GM19467 (cell line): Measurements from ENCODE around the gene SNX22.

Experiments
- ATAC-seq: cut with Tn5 transposase; IDR thresholded peaks from one replicate; pipeline ENCODE4 v1.9.1; 2021; ENCODE audit warnings: mild to moderate bottlenecking, moderate library complexity; ENCODE audit not compliant: unreplicated experiment

The SNX22 gene

GRCh38 chr15:64155802-64156651 is 4.5 kb downstream of the SNX22 start:
- no peak for ATAC-seq

DNA sequence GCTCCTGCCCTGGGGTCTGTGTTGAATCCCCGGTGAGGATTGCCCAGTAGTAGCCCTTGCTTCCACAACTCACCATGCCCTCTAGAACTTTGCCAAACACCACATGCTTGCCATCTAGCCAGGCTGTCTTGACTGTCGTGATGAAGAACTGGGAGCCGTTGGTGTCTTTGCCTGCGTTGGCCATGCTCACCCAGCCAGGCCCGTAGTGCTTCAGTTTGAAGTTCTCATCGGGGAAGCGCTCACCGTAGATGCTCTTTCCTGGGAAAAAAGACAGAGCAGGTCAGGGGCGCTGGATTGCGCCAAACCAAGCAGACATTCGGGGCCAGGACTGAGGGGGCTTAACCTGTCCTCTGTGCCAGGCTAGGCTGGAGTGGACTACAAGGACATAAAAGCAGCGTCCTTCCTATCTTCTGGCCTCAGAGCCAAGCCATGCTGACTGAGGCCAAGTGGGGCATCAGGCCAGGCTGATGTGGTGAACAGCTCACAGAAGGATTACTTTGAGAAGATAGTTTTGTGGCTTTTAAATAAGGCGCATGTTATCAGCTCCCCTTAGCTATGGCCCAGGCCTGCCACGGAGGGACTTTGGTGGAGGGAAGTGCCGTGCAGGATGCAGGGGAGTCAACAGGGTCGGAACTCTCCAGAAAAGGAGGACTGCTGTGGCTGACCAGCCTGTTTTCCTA is 5.3 kb downstream of the SNX22 start:
- no peak for ATAC-seq

DNA sequence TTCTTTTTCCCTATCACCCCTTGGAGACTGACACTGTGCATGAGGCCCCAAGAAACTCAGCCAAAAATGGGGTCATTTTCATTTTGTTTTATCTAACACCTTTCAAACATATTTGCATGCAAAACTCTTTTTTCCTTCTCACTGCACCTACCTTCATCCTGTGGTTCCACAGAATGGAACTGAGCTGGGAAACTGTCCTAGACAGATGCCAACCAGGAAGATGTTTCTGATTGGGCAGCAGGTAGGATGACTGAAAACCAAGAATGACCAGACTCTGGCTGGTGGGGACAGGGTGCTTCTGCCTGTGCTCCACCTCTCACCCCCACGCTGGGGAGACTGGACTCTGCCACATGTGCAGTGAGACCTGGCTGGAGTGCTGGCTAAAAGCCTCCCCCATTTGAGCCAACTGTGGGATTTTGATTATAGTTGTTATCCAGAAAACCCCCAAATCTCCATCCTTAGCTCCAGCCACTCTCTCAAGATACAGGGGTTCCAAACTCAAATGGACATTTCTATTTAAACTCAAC is 6.1 kb downstream of the SNX22 start:
- no peak for ATAC-seq

DNA sequence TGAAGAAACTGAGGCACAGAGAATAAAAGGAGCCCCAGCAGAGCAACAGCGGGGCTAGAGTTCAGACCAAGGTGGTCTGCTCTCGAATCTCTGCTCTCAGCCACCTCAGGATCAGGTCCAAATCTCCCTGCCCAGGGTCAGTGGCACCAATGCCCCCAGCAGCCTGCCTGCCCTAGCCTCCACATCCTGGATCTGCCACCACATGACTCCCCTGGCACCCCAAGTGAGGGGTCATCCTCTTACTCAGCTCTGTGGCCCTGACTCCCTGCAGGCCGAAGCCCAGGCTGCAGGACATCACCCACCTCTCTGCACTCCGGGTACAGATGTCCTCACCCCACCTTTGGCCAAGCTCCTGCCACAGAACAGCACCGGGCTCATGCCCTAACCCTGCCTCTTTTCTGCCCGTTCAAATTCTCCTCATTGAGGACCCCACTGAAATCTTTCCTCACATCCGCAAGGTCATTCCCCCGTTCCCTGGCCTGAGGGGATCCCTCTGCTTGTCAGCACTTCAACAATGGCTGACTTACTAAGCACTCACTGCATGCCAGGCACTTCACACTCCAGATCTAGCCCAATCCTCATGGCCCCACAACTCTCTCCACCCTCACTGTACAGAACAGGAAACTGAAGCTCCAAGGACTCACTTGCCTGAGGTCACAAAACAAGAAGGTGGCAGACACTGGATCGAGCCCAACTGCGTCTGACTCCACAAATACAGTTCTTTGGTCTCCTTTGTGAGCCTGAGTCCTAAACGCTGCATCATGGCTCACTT is 7.0 kb downstream of the SNX22 start:
- no peak for ATAC-seq

DNA sequence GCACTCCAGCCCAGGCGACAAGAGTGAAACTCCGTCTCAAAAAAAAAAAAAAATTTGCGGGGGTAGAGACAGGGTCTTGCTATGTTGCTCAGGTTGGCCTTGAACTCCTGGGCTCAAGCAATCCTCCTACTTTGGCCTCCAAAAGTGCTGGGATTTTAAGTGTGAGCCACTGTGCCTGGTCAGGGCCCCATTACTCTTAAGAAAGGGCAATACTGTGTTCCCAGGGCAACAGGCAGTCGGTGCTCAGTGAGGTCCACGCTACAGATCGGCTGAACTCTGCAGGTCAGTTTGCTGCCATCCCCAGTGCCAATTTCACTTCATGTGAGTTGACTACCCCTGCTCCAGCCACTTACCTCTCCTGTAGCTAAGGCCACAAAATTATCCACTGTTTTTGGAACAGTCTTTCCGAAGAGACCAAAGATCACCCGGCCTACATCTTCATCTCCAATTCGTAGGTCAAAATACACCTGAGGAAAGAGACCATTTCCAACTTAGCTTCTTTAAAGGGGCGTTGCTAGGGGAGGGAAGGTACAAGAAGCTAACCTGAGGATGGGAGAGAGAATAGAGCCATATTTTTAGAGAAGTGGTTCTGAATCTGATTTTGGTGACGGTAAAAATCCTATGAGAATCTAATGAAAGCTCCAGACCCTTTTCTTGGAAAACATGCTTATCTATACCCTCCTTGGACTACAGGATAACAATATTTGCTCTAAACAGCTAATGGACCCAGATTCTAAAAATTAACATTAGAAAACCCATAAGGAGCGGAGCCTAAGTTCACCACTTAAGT is 10.4 kb downstream of the SNX22 start:
- ATAC-seq, result no peak

GRCh38 chr15:64162478-64162868 is 10.9 kb downstream of the SNX22 start:
- ATAC-seq, result peak; percentile 5

DNA sequence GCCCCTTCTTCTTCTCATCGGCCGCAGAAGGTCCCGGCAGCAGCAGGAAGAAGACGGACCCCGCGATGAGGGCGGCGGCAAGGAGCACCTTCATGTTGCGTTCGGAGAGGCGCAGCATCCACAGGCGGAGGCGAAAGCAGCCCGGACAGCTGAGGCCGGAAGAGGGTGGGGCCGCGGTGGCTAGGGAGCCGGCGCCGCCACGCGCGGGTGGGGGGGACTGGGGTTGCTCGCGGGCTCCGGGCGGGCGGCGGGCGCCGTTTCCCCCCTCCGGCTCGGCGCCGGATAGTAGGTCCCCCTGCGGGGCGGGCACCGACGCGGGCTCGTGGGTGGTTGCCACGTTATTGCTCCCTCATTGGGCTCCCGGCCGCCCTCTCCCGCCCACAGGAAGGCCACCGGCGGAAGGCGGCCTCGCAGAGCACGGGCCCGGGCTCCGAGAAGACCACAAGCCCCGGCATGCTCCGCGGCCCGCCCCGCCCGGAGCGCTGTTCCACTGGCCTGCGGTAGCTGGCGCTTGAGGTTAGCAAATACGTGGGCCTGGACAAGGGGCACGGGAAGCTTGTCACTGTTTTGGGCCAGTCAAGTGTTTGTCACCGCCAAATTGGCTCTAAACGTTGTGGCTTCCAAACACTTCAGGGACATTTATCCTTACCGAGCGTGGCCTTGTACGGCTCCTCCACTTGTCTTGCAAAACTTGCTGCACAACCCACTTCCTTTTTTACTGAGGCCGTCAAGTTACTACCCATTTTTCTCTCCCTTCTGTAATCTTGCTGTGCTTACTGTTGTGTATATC is 11.5 kb downstream of the SNX22 start, which contains the start of gene PPIB:
PPIB (minus strand) TSS at position 154 of the 790 bp plus-strand sequence; CDS start at position 118, 36 bp downstream.
- peak; percentile 89 for ATAC-seq

DNA sequence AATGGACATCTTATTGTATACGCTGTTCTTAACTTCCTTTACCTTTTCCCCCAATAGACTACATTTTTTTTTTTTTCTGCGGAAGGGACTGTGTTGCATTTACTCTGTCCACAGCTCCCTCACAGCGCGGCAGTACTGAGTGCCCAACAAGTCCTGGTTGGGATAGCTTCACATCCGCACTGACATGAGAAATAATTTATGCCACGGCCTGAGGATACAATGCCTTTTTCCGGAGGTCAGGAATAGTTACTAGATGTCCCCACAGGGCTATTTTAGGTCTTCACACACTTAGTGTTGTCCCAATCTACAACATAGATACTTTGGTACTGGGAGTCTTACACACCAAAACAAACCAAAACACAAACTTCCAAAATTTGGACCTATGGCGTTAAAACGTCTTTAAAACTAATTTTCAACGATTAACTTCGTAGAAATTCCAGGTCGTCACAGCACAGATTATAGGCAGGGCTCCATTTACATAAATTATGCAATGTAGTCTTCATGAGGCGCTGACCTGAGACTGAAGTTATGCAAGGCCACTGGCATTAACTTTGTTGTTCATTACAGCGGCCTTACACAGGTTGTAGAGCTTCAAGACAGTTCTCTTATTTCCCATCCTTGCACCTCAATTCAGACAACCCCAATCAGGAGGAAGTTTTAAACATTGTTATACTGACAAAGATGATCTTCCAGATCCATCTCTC is 12.3 kb downstream of the SNX22 start:
- ATAC-seq, result no peak

DNA sequence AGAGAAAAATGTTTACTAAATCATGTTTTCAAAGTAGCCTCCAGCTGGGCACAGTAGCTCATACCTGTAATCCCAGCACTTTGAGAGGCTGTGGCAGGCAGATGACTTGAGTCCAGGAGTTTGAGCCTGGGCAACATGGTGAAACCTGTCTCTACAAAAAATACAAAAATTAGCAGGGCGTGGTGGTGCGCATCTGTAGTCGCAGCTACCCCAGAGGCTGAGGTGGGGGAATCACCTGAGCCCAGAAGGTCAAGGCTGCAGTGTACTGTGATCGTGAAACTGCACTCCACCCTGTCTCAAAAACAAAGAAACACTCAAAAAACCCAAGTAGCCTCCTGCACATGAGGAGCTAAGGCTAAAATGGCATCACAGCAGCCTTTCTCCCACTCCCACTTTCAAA is 12.9 kb downstream of the SNX22 start:
- no peak for ATAC-seq

DNA sequence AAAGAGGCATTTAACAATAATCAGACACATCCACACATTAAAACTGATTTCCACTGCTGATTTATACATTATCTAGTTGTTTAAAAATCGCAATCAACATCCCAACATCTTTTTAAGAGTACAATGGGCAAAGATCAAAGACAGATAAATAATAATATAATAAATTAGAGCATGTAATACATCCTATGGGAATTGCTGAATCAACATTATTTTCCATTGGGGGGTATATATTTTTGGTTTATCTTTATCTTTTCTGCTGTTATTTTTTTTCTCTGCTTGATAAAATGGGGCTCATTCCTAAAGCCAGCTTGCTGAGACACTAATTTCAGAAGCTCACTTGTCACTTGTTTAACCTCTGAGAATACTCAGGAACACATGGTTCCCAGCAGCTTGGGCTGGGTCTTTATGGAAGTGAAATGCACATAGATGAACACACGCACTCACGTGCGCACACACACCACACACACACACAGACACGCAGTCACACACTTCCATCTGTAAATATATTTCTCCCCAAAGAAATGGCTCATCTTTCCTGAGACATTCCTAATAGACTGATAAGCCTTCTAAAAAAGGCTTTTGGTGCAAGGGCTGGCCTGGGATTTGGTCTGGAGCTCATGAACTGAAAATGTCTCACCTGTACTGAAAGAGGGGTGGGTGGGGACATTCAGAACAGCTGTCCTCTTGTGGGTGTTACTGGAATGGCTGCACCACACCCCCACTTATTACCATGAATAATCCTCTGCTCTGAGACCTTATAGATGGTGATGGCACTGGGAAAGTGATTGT is 14.8 kb downstream of the SNX22 start:
- no peak for ATAC-seq

GRCh38 chr15:64180235-64180824 is 28.8 kb downstream of the SNX22 start:
- ATAC-seq, result no peak

GRCh38 chr15:64182859-64183370 is 31.4 kb downstream of the SNX22 start:
- ATAC-seq, result no peak

GRCh38 chr15:64185146-64185911 is 33.8 kb downstream of the SNX22 start:
- no peak for ATAC-seq

DNA sequence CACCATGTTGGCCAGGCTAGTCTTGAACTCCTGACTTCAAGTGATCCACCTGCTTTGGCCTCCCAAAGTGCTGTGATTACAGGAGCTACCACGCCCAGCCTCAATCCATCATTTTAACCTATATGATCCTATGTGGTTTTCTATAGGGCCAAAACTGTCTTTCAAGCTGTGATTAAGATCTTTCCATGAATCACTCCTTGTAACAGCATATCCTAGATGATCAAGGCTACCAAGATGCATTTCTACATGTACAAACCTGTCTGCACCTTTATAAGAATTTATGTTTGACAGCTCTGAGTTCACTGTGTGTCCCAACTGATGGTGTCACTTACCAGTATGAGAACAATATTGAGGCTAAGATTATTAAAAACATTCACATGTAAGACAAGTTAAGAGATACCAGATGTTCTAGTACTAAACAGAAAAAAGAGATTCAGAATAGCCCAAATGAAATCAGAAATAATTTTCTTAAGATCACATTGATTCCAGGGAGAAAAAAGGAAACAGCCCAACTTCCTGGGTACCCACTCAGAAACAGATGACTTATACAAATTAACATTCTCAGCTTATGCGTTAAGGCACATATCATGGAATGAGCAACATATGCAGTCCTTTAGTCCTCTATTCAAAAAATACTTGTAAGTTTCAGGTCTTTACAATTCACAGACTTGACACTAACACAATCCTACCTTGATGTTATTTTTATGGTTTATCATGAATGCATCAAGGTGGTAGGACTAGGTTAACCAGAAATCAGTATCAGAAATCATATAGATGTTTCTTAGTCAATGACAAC is 36.1 kb downstream of the SNX22 start:
- ATAC-seq, result no peak

DNA sequence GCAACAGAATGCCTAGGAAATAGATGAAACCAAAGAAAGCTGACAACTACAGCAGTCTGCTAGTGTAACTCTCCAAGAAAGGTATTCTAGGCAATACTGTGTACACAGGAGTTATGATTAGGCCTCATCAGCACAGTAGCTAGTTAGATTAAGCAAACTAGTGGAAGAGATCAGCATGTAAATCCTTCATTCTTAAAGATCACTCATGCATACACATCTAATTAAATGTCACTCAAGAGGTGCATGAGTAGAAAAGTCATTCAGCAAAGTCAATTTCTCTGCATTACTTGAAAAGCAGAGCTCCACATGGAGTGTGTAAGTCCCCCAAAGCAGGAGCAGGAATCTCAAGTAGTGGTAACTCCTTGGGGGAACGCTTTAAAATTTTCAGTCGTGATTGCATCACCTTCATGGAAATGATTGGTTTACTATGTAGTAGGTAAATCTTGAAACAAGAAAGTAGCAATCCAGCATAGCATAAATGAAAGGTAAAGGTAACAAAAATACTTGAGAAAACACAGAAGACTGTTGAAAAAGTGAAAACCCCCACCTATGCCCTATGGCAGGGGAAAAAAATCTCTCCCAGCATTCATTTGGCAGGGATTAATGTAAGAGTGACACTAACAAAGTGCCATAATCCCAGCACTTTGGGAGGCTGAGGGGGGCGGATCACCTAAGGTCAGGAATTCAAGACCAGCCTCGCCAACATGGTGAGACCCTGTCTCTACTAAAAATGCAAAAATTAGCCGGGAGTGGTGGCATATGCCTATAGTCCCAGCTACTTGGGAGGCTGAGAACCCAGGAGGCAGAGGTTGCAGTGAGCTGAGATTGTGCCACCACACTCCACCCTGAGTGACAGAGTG is 40.7 kb downstream of the SNX22 start:
- ATAC-seq, result no peak
